PC-3 (cell line): ENCODE measurements around the gene HNRNPU.

ENCODE experiments used
- CTCF ChIP-seq: fragments of 300-600 bp; sonication (generic); conservative IDR thresholded peaks from 2 replicates; pipeline ENCODE4 v1.5.1; 2017; ENCODE audit warnings: antibody characterized with exemption, low read depth, mild to moderate bottlenecking, low read length
- EZH2 ChIP-seq: fragments of 300-600 bp; sonication (generic); IDR thresholded peaks from one replicate; pipeline ENCODE4 v1.6.1; 2017; ENCODE audit warnings: antibody characterized with exemption, mild to moderate bottlenecking, low read length; ENCODE audit not compliant: unreplicated experiment

GRCh38 chr1:244830639-244831038 lies 33.7 kb downstream of the HNRNPU start:
- TF ChIP-seq CTCF, result no peak
- no peak for TF ChIP-seq EZH2
